HFF-Myc (cell line): ENCODE data around the gene TAF4.

Experiments
- DNase-seq: peaks from one replicate; pipeline ENCODE4 v3.0.0-alpha.2; 2011; ENCODE audit warnings: low read depth; ENCODE audit errors: extremely low read depth
- H3K4me3 ChIP-seq: replicated peaks from 2 replicates; pipeline ENCODE4 v1.5.1; 2011; ENCODE audit warnings: low read depth, mild to moderate bottlenecking, control low read depth, low read length
- TF ChIP-seq, protein P1 (sequence below): IDR thresholded peaks from 2 replicates; pipeline ENCODE4 v1.5.1; 2012; ENCODE audit warnings: mild to moderate bottlenecking, low read depth, low read length, control low read depth; ENCODE audit errors: missing control alignments

Gene TAF4

DNA sequence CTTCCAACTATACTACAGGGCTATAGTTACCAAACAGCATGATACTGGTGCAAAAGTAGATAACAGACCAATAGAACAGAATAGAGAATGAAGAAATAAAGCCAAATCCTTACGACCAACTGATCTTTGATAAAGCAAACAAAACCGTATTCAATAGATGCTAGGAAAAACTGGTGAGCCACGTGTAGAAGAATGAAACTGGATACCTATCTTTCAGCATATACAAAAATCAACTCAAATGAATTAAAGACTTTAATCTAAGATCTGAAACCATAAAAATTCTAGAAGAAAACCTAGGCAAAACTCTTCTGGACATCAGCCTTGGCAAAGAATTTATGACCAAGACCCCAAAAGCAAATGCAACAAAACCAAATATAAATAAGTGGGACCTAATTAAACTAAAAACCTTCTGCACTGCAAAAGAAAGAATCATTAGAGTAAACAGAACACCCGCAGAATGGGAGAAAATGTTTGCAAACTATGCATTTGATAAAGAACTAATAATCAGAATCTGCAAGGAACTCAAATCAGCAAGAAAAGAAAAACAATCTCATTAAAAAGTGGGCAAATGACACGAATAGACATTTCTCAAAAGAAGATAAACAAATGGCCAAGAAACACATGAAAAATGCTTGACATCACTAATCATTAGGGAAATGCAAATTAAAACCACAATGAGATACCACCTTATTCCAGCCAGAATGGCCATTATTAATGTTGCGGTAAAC lies 109.8 kb downstream of the TAF4 start:
- DNase-seq, result no peak
- TF ChIP-seq, protein P1, sequence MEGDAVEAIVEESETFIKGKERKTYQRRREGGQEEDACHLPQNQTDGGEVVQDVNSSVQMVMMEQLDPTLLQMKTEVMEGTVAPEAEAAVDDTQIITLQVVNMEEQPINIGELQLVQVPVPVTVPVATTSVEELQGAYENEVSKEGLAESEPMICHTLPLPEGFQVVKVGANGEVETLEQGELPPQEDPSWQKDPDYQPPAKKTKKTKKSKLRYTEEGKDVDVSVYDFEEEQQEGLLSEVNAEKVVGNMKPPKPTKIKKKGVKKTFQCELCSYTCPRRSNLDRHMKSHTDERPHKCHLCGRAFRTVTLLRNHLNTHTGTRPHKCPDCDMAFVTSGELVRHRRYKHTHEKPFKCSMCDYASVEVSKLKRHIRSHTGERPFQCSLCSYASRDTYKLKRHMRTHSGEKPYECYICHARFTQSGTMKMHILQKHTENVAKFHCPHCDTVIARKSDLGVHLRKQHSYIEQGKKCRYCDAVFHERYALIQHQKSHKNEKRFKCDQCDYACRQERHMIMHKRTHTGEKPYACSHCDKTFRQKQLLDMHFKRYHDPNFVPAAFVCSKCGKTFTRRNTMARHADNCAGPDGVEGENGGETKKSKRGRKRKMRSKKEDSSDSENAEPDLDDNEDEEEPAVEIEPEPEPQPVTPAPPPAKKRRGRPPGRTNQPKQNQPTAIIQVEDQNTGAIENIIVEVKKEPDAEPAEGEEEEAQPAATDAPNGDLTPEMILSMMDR, result no peak
- H3K4me3 ChIP-seq, result no peak overlapping the region

DNA sequence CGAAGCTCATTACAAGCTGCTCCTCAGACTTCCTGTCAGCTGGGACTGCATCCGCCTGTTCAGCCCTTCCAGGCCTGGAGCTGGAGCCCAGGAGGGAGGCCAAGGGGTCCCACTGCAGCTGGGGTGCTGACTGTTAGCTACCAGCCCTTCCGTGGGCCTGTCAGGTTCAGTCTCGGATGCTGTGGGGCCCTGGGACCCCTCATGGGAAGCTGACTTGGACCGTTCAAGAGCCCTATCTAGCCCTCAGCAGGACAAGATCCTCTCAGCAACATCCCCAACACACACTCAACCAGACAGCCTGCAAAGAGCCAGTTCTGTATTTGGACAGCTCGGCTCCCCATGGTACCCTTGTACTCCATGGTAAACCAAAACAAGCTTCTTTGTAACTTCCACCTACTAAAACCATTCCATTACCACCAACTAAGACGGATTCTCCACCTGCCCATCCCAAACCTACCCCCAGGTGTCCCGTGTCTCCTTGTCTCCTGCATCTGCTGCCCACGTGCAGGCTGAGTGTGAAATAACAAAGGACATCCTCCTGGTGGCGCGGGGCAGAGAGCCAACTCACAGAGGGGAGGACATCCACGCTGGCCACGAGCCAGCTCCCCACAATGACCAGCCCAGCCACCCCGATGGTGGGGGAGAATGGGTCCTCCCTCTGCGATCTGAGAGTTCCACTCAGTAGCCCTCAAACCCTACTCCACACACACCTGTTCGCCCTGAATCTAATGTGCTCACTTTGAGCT lies 111.2 kb downstream of the TAF4 start:
- TF ChIP-seq, protein P1, result no peak
- no peak overlapping the region for H3K4me3 ChIP-seq
- DNase-seq, result no peak

DNA sequence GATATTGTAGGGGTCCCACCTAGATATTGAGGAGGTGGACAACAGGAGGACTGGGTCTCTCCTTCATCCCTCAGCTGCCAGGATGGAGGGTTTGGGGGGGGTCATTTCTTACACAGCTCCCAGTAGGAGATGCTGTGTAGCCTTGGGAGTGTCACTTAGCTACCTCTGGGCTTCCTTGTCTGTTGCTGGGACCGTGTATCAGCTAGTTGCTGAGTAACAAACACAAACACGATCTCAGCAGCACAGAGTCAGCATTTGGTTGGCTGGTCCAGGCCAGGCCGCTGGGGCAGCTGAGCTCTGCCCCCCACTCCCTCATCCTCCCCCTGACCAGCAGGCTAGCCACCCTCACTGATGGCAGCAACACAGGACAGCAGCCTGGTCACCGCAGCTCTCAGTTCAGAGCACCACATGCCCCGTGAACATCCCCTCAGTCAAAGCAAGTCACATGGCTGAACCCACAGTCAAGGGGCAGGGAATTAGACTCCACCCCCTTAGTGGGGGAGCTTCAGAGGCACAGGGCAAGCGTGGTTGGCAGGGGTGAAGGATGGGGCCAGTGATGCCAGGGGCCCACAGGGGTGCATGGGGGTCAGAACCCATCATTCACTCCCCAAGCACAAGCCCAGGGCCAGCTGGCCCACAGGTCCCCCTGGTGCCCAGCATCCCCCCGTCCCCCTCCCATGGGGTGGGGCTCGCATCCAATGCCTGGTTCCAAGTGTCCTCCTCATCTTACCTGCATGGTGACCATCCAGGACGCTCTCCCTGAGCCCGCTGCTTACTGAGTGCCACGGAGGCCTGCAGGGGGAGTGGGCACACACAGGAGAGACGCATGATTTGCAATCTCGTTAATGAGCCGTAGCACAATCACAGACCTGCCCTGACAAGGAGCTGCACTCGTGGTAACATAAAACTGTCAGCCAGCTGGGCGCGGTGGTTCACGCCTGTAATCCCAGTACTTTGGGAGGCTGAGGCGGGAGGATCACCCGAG lies 112.4 kb downstream of the TAF4 start:
- no peak for DNase-seq
- TF ChIP-seq, protein P1, result no peak
- no peak overlapping the region for H3K4me3 ChIP-seq

DNA sequence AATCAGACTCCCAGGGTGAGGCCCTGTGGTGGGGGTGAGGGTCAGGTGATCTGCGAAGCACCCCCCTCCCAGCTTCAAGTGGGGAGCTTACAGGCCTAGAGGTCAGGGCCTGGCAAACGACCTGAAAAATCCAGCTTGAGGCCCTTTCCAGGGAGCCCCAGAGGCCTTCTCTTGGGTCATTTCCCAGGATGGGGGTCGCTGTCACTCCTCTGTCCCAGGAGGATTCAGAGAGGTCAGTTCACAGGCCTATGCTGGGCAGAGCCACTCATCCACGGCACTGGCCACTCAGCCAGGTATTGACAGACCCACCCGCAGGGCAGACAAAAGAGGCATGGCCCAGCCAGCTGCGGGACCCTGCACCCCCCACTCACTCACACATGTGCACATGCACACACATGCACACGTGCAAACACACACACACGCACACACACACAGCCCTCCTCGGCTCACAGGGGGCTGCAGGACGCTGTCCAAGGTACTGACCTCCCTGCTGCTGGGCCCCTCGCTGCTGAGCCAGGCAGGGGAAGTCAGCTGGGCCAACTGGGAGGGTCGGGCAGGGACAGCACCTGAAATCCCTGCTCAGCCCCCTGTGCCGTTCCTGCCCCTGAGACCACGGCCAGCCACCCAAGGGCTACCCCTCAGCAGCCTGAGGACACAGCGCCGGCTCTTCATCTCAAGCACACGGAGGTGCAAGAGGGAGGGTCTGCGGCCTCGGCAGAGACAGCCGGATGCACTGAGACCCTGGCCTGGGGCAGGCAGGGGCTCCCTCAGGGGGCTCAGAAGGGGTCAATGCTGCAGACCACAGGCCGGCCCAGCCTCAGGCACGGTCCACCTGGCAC lies 113.8 kb downstream of the TAF4 start:
- no peak for DNase-seq
- TF ChIP-seq, protein P1, result no peak

DNA sequence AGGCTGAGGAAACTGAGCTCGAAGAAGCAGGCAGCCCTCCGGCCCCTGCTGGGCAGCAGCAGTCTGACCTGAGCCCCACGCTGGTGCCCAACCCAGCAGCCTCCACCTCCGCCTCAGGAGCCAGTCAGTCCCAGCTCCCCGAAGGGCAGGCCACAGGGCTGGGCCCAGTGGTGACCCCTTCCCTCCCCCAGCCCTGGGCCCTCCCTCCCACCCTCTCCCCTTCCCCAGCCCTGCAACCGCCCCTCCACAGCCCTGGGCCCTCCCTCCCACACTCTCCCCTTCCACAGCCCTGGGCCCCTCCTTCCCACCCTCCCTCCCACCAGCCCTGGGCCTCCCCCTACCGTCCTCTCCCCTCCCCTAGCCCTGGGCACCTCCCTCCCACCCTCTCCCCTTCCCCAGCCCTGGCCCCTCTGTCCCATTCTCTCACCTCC lies 115.0 kb downstream of the TAF4 start:
- no peak for DNase-seq
- TF ChIP-seq, protein P1, result no peak
- no peak overlapping the region for H3K4me3 ChIP-seq

More for the DNA sequence above, 113.8 kb downstream of the TAF4 start:
- no peak overlapping the region for H3K4me3 ChIP-seq
